Uterus (tissue), 4 donors: ENCODE results near the gene DERL3. TPM values are rescaled to one million over a fixed set of nuclear protein-coding genes. Genes with fewer than 3 reads are reported as not detected.

ENCODE experiments used
- DNase-seq, 2 donors: peaks; one replicate each; pipeline ENCODE4 v3.0.0-alpha.2; 2019 to 2020
- H3K27ac ChIP-seq, 2 donors: fragments of 200-600 bp; sonication (generic); 1 replicate in 1 of 2; 2 replicates in 1 of 2; pipeline ENCODE4 v1.5.1; 2016 to 2018
- H3K27me3 ChIP-seq, 2 donors: fragments of 200-600 bp; sonication (generic); one replicate each; pipeline ENCODE4 v1.5.1; 2018 to 2019; ENCODE audit warnings: control low read depth in 1 of 2
- H3K36me3 ChIP-seq, 2 donors: fragments of 200-600 bp; sonication (generic); one replicate each; pipeline ENCODE4 v1.5.1; 2019; ENCODE audit warnings: control low read depth in 1 of 2
- H3K4me1 ChIP-seq, 2 donors: fragments of 200-600 bp; sonication (generic); one replicate each; pipeline ENCODE4 v1.5.1; 2018 to 2019; ENCODE audit warnings: control low read depth in 1 of 2
- H3K4me3 ChIP-seq, 2 donors: fragments of 200-600 bp; sonication (generic); 1 replicate in 1 of 2; 2 replicates in 1 of 2; pipeline ENCODE4 v1.5.1; 2018 to 2019; ENCODE audit warnings: mild to moderate bottlenecking in 1 of 2
- H3K9me3 ChIP-seq, 2 donors: fragments of 200-600 bp; sonication (generic); one replicate each; pipeline ENCODE4 v1.5.1; 2019; ENCODE audit warnings: control low read depth in 1 of 2
- POLR2A ChIP-seq, 2 donors: fragments of 450-650 bp; IDR thresholded peaks; one replicate each; pipeline ENCODE4 v1.6.1; 2016; ENCODE audit warnings: antibody characterized with exemption in 2 of 2, mild to moderate bottlenecking in 1 of 2, moderate library complexity in 1 of 2
- intact Hi-C: fragments of 100-400 bp; cut with DNase I; formaldehyde crosslinking; loops from one replicate; pipeline ENCODE4 v1.15.1; 2023; ENCODE audit warnings: low total_unique reads
- total RNA-seq, 4 donors: library from RNA; depleted of rRNA in 3 of 4; stranded (reverse); fragments of >200 nt in 3 of 4; gene quantifications; one replicate each; pipeline versions ENCODE4 v1.1.0 to v1.2.4, GENCODE V29; 2014 to 2023
- TF ChIP-seq, protein P1 (sequence below), 4 experiments: fragments of 200-600 bp in 2 of 4; fragments of 450-650 bp in 2 of 4; sonication (generic) in 2 of 4; IDR thresholded peaks; one replicate each; pipeline ENCODE4 v1.5.1; 2016 to 2019; ENCODE audit warnings: antibody characterized with exemption in 4 of 4, mild to moderate bottlenecking in 2 of 4, moderate library complexity in 1 of 4
- donor health status: DM: yes; HTN: yes; CAD: no.

Gene DERL3
- total RNA-seq, 4 donors from 2014 or later: 0.95 to 1.2 TPM; not detected in 2

DNA sequence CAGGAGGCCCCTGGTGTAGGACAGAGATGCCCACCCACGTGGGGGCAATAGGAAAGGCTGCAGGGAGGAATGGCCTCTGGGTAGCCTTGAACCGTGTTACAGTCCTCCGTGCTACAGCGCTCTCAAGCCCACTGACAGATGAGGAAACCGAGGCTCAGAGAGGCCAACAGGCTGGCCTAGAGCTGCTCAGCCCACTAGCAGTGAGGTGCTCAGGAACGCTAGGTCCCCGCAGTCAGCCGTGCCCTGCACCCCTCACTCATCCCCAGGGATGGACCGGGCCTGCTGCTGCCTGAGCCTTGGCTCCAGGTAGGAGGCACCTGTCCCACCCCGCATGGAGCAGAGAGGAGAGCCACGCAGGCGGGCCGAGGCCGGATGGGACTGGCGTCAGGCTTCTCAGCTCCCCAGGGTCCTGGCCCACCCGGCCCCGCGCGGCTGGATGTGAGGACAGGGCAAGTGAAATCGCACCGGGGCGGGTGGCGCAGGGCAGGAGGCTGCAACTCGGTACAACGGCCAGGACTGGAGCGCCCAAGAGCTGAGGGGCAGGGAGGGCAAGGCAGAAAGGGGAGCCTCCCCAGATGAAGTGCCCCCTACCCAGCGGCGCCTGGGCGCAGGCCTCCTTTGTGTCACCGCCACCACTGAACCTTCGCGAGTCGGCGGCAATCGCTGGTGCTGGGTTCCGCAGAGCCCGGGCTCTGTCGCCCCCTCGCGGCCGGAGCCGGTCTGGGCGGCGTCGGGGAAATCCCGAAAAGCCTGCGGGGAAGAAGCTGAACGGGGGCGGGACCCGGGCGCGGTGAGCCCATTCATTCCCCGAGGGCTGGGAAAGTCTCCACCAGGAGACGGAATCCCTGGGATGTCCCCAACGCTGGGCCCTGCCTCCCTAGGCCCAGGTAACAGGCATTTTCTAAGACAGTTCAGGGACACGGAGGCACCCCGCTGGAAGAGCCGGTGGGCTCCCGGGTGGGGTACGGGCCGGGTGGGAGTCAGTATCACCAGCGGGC, 10.5 kb upstream of the DERL3 start:
- Histone ChIP-seq H3K9me3 (no peaks in the 10 kb centered on the region), H3K36me3 (no peaks in the 10 kb centered on the region), H3K27me3 (no peaks in the 10 kb centered on the region), H3K4me1 (no peaks in the 10 kb centered on the region), H3K27ac (no peak overlapping the region), H3K4me3 (no peak overlapping the region)
- intact Hi-C loops: loop anchor here (5.0 to 10.0 kb wide), 2 partner anchors 82 to 305 kb away; partner anchors contain the start of gene CHCHD10
- DNase-seq: peak; percentile 71 to 87
- TF ChIP-seq, protein P1, sequence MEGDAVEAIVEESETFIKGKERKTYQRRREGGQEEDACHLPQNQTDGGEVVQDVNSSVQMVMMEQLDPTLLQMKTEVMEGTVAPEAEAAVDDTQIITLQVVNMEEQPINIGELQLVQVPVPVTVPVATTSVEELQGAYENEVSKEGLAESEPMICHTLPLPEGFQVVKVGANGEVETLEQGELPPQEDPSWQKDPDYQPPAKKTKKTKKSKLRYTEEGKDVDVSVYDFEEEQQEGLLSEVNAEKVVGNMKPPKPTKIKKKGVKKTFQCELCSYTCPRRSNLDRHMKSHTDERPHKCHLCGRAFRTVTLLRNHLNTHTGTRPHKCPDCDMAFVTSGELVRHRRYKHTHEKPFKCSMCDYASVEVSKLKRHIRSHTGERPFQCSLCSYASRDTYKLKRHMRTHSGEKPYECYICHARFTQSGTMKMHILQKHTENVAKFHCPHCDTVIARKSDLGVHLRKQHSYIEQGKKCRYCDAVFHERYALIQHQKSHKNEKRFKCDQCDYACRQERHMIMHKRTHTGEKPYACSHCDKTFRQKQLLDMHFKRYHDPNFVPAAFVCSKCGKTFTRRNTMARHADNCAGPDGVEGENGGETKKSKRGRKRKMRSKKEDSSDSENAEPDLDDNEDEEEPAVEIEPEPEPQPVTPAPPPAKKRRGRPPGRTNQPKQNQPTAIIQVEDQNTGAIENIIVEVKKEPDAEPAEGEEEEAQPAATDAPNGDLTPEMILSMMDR (IDR thresholded peaks at IDR 0.05): peak; percentile 97 to 98 (median 97)
- peak in 1 of 2 donors; percentile 41 for TF ChIP-seq POLR2A (IDR thresholded peaks at IDR 0.05)

DNA sequence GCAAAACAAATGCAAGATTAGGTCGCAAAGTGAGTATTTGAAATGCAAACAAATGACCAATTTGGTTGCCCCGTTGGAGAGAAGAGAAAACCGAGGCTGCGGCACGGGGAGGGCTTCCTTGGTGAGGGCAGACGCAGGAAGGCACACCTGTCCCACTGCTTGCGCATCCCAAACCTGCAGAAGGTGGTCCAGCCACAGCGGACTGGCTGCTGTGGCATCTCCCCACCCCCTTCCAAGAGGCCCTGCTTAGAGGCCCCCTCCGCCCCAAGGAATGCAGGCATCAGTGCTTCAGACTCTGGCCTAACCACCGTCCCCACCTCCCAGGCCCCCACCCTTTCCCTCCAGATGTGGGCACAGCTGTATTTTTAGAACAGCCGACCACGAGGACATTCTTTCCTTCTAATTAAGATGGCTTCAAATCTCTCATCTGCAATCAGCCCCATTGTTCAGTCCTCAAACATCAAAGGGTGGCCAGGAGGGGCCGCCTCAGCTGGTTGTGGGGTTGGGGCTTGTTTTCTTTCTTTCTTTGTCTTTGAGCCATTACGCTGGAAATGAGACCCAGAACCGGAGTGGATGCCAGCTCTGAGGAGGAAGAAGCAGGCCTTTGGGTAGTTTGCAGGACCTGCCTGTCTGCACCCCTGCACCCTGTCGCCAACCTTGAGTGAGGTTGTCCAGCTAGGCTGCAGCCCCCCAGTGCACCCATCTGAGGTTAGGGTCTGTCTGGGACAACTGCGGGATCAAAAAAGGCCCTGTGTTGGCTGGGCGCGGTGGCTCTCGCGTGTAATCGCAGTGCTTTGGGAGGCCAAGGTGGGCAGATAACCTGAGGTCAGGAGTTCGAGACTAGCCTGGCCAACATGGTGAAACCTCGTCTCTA, 9.4 kb upstream of the DERL3 start:
- intact Hi-C loops: loop anchor here (5.0 to 10.0 kb wide), 2 partner anchors 81 to 303 kb away; partner anchors contain the start of gene CHCHD10
- Histone ChIP-seq H3K36me3 (no peaks in the 10 kb centered on the region), H3K9me3 (no peaks in the 10 kb centered on the region), H3K27ac (no peak overlapping the region), H3K27me3 (no peaks in the 10 kb centered on the region), H3K4me1 (no peaks in the 10 kb centered on the region), H3K4me3 (no peak overlapping the region)
- no peak for DNase-seq
- TF ChIP-seq, protein P1 (IDR thresholded peaks at IDR 0.05): no peak
- TF ChIP-seq POLR2A (IDR thresholded peaks at IDR 0.05): no peak

DNA sequence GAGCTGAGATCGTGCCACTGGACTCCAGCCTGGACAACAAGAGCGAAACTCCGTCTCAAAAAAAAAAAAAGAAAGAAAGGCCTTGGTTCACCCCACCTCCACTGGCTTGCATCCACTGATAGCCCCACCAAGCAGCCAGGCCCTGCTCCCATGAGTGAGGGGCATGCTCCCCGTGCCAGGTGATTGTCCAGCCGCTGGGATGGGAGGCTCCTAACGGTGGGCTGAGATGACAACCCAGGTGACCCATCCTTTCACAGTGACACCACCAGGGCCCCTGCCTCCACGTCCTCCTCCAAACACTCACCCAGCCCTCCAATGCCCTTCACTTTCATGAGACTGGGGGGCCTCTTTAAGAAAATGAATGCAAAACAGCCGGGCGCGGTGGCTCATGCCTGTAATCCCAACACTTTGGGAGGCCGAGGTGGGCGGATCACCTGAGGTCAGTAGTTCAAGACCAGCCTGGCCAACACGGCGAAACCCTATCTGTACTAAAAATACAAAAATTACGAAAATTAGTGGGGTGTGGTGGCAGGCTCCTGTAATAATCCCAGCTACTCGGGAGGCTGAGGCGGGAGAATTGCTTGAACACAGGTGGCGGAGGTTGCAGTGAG, 8.6 kb upstream of the DERL3 start:
- H3K9me3 ChIP-seq: no peaks in the 10 kb centered on the region
- TF ChIP-seq, protein P1 (IDR thresholded peaks at IDR 0.05): no peak
- no peak for TF ChIP-seq POLR2A (IDR thresholded peaks at IDR 0.05)
- no peak overlapping the region for H3K4me3 ChIP-seq
- DNase-seq: no peak
- H3K4me1 ChIP-seq: no peaks in the 10 kb centered on the region
- H3K27me3 ChIP-seq: no peaks in the 10 kb centered on the region
- no peaks in the 10 kb centered on the region for H3K36me3 ChIP-seq
- H3K27ac ChIP-seq: peak overlapping the region; percentile 35 to 48
- intact Hi-C loops: loop anchor here (5.0 to 10.0 kb wide), 2 partner anchors 80 to 303 kb away; partner anchors contain the start of gene CHCHD10

DNA sequence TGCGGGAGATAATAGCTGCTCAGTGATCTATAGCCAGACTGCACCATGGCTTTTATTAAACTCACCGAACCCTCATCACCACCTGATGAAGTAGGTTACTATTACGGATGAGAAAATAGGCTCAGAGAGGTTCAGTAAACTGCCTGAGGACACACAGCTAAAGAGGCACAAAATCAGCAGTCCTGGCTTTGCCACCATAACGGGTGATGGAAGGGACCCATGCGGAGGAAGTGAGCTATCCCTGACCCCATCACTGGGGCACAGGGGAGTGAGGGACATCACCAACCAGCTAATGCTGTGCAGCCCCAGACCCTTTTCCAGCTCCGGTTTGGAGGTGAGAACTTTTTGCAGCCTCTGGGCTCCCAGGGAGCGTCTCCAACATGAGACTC, 7.3 kb upstream of the DERL3 start:
- TF ChIP-seq, protein P1 (IDR thresholded peaks at IDR 0.05): no peak
- TF ChIP-seq POLR2A (IDR thresholded peaks at IDR 0.05): no peak
- Histone ChIP-seq H3K9me3 (no peaks in the 10 kb centered on the region), H3K27me3 (no peaks in the 10 kb centered on the region), H3K27ac (peak overlapping the region; percentile 35 to 48), H3K36me3 (no peaks in the 10 kb centered on the region), H3K4me3 (no peak overlapping the region), H3K4me1 (no peaks in the 10 kb centered on the region)
- DNase-seq: no peak
- intact Hi-C loops: loop anchor here (5.0 to 10.0 kb wide), 2 partner anchors 79 to 301 kb away; partner anchors contain the start of gene CHCHD10
